ENCODE results near the gene ARRB2.

The ARRB2 gene

GRCh38 chr17:4766723-4767122 is 56.3 kb downstream of the ARRB2 start:
- peak; percentile 74 to 90 (median 83) for DNase-seq

- DNase-seq, result peak; percentile 71 to 87 (median 84)
Measured at GRCh38 chr17:4768298-4768697, 57.9 kb downstream of the ARRB2 start.

GRCh38 chr17:4769628-4770027 is 59.2 kb downstream of the ARRB2 start:
- DNase-seq, result peak; percentile 27 to 73 (median 69)

All from suppressor macrophage treated with lipopolysaccharide for 1 hour (primary cell).